K562 (cell line): ENCODE measurements around the gene ACSF3. TPM values are rescaled to one million over a fixed set of nuclear protein-coding genes. Genes with fewer than 3 reads are reported as not detected.
A peak's percentile ranks its signal among the peaks of the same experiment; 100 is the strongest.

Source experiments
- ATAC-seq: fragments of 200-7000 bp; cut with Tn5 transposase; 3 replicates; pipeline ENCODE4 v1.9.1; 2020; ENCODE audit warnings: moderate library complexity
- BruUV-seq: library from RNA; stranded (reverse); fragments of 400-500 nt; replicated peaks from 2 replicates; lab custom pipeline; 2021; lab: Mats Ljungman, UMichigan
- CTCF ChIA-PET: fragments of 300-600 bp; formaldehyde crosslinking; extraction: SDS; loops from one replicate; lab custom pipeline; 2021; ENCODE audit warnings: low intra/inter-chr PET ratio; lab: Yijun Ruan, JAX
- POLR2A ChIA-PET: fragments of 300-600, 350-650 bp; sonication (Branson Sonifier 250); formaldehyde crosslinking; extraction: SDS; loops from one replicate; lab custom pipeline; 2021; ENCODE audit warnings: antibody characterized with exemption, inconsistent platforms; lab: Yijun Ruan, JAX
- DNase-seq, 4 experiments: peaks; one replicate each; pipeline versions ENCODE4 v3.0.0 to v3.0.0-alpha.2; 2011 to 2018; ENCODE audit warnings: low spot score in 3 of 4, mixed read lengths in 3 of 4; ENCODE audit errors: extremely low read depth in 1 of 4
- FAIRE-seq: peaks from 2 replicates; lab custom pipeline; 2011; peaks lifted over from hg19 to GRCh38; lab: Jason Lieb, UNC
- H2AFZ ChIP-seq: 2 replicates; pipeline ENCODE4 v1.6.0; 2011; ENCODE audit warnings: low read depth, low read length, control low read depth, inconsistent platforms
- H3K27ac ChIP-seq: fragments of 200-600 bp; 3 replicates; pipeline ENCODE4 v1.8.0; 2011; ENCODE audit warnings: low read depth, mild to moderate bottlenecking, control low read depth, inconsistent platforms, low read length, moderate library complexity, mixed read lengths; ENCODE audit errors: extremely low read depth
- H3K27me3 ChIP-seq, 2 experiments: fragments of 300-600 bp in 1 of 2; 2 replicates in 1 of 2; 3 replicates in 1 of 2; pipeline versions ENCODE4 v1.6.0 to v1.8.0; 2011; ENCODE audit warnings: inconsistent platforms in 2 of 2, low read length in 2 of 2, mild to moderate bottlenecking in 1 of 2, mixed read lengths in 1 of 2, moderate library complexity in 1 of 2; ENCODE audit not compliant: control insufficient read depth in 2 of 2, insufficient read depth in 2 of 2
- H3K36me3 ChIP-seq: fragments of 300-600 bp; 3 replicates; pipeline ENCODE4 v1.8.0; 2011; ENCODE audit warnings: mild to moderate bottlenecking, low read length, inconsistent platforms; ENCODE audit not compliant: control insufficient read depth, insufficient read depth
- H3K4me1 ChIP-seq, 2 experiments: fragments of 200-600 bp in 1 of 2; replicated peaks in 1 of 2; 2 replicates in 1 of 2; 3 replicates in 1 of 2; pipeline versions ENCODE4 v1.5.1 to v1.8.0; 2011; ENCODE audit warnings: inconsistent platforms in 2 of 2, low read length in 2 of 2, mild to moderate bottlenecking in 1 of 2, mixed read lengths in 1 of 2, moderate library complexity in 1 of 2; ENCODE audit not compliant: control insufficient read depth in 2 of 2, insufficient read depth in 2 of 2
- H3K4me2 ChIP-seq: 2 replicates; pipeline ENCODE4 v1.6.1; 2011; ENCODE audit warnings: low read length, control low read depth, inconsistent platforms, mixed read lengths; ENCODE audit not compliant: insufficient read depth
- H3K4me3 ChIP-seq: fragments of 200-600 bp; sonication (generic), shearing (Covaris generic); 2 replicates; pipeline ENCODE4 v1.5.1; 2016; ENCODE audit warnings: control low read depth, inconsistent platforms
- H3K79me2 ChIP-seq: fragments of 200-600 bp; 3 replicates; pipeline ENCODE4 v1.8.0; 2011; ENCODE audit warnings: low read length, inconsistent platforms; ENCODE audit not compliant: control insufficient read depth, insufficient read depth
- H3K9ac ChIP-seq, 2 experiments: 2 replicates each; pipeline versions ENCODE4 v1.6.0 to v1.6.1; 2011; ENCODE audit warnings: low read depth in 2 of 2, low read length in 2 of 2, control low read depth in 1 of 2, inconsistent platforms in 1 of 2, mild to moderate bottlenecking in 1 of 2, mixed read lengths in 1 of 2; ENCODE audit not compliant: insufficient read depth in 1 of 2
- H3K9me1 ChIP-seq: one replicate; pipeline ENCODE4 v1.6.0; 2011; ENCODE audit warnings: inconsistent platforms, mild to moderate bottlenecking, low read length, moderate library complexity; ENCODE audit not compliant: control insufficient read depth, insufficient read depth
- H3K9me3 ChIP-seq: replicated peaks from 2 replicates; pipeline ENCODE4 v1.5.1; 2011; ENCODE audit warnings: low read depth, low read length, inconsistent platforms; ENCODE audit not compliant: control insufficient read depth, insufficient read depth
- H4K20me1 ChIP-seq: replicated peaks from 2 replicates; pipeline ENCODE4 v1.6.1; 2011; ENCODE audit warnings: low read length, inconsistent platforms, mixed read lengths; ENCODE audit not compliant: control insufficient read depth, insufficient read depth
- CBX5 ChIP-seq: IDR thresholded peaks from 2 replicates; pipeline ENCODE4 v1.6.1; 2014; ENCODE audit warnings: low read depth, borderline replicate concordance
- DDX20 ChIP-seq: fragments of 450-650 bp; IDR thresholded peaks from 2 replicates; pipeline ENCODE4 v1.6.1; 2016; ENCODE audit warnings: missing genetic modification characterization, low read depth, mild to moderate bottlenecking, missing compliant biosample characterization, moderate library complexity
- EP400 ChIP-seq: fragments of 450-650 bp; IDR thresholded peaks from 2 replicates; pipeline ENCODE4 v1.6.1; 2017; ENCODE audit warnings: antibody characterized with exemption, mild to moderate bottlenecking, moderate library complexity
- HNRNPLL ChIP-seq: fragments of 200-400 bp; formaldehyde crosslinking; IDR thresholded peaks from 2 replicates; pipeline ENCODE4 v1.6.1; 2017; ENCODE audit warnings: low read length, low read depth, mild to moderate bottlenecking; ENCODE audit not compliant: poor library complexity, severe bottlenecking
- MAFG ChIP-seq: fragments of 450-650 bp; conservative IDR thresholded peaks from 2 replicates; pipeline ENCODE4 v1.6.1; 2016; ENCODE audit warnings: missing genetic modification characterization, missing compliant biosample characterization
- MBD2 ChIP-seq: sonication (generic); IDR thresholded peaks from 2 replicates; pipeline ENCODE4 v1.6.1; 2016; ENCODE audit warnings: low read depth, borderline replicate concordance
- NELFE ChIP-seq: IDR thresholded peaks from 2 replicates; pipeline ENCODE4 v1.6.1; 2011; ENCODE audit warnings: mild to moderate bottlenecking; ENCODE audit not compliant: insufficient read depth, insufficient read length
- PHF20 ChIP-seq: fragments of 450-650 bp; IDR thresholded peaks from 2 replicates; pipeline ENCODE4 v1.6.1; 2018; ENCODE audit not compliant: partially characterized antibody
- PTTG1 ChIP-seq: fragments of 450-650 bp; IDR thresholded peaks from 2 replicates; pipeline ENCODE4 v1.6.1; 2016; ENCODE audit warnings: low read depth, mild to moderate bottlenecking, missing genetic modification characterization, missing compliant biosample characterization
- RHOXF2B ChIP-seq: fragments of 250-450 bp; sonication (Bioruptor Pico); conservative IDR thresholded peaks from 2 replicates; pipeline ENCODE4 v1.5.1; 2021
- SIRT6 ChIP-seq: IDR thresholded peaks from one replicate; pipeline ENCODE4 v1.6.1; 2012; ENCODE audit warnings: low read depth, mild to moderate bottlenecking, control low read depth, inconsistent platforms, low read length, moderate library complexity
- SRSF7 ChIP-seq: fragments of 200-400 bp; formaldehyde crosslinking; optimal IDR thresholded peaks from 2 replicates; pipeline ENCODE3; 2017; ENCODE audit warnings: mild to moderate bottlenecking, low read depth, low read length
- TOE1 ChIP-seq, 2 experiments: fragments of 450-650 bp in 1 of 2; sonication (generic) in 1 of 2; formaldehyde crosslinking in 1 of 2; IDR thresholded peaks; 2 replicates each; pipeline versions ENCODE4 v1.7.1 to v1.8.0; 2016 to 2022; ENCODE audit warnings: borderline replicate concordance in 2 of 2, mild to moderate bottlenecking in 2 of 2, antibody characterized with exemption in 1 of 2, inconsistent platforms in 1 of 2, low read depth in 1 of 2, missing genetic modification reagents in 1 of 2, moderate library complexity in 1 of 2
- U2AF2 ChIP-seq: fragments of 200-400 bp; formaldehyde crosslinking; optimal IDR thresholded peaks from 2 replicates; pipeline ENCODE3; 2017; ENCODE audit warnings: low read depth, mild to moderate bottlenecking, low read length
- ZNF282 ChIP-seq: sonication (generic); formaldehyde crosslinking; IDR thresholded peaks from 2 replicates; pipeline ENCODE4 v1.8.1; 2023; ENCODE audit warnings: missing genetic modification reagents
- ZNF354B ChIP-seq: fragments of 250-450 bp; sonication (Bioruptor Pico); IDR thresholded peaks from 2 replicates; pipeline ENCODE4 v1.4.0; 2020
- WGBS: fragments of 100-300 bp; shearing (Covaris generic); methylation state at CpG from one replicate; pipeline ENCODE4 v1.1.6; 2016; ENCODE audit warnings: low coverage, mixed read lengths; ENCODE audit not compliant: insufficient coverage; ENCODE audit errors: missing lambda C conversion rate; 5-methylcytosine and 5-hydroxymethylcytosine counted together
- in situ Hi-C: fragments of 300-500 bp; cut with MboI; formaldehyde crosslinking; loops from 4 replicates; pipeline ENCODE4 v1.15.0; 2018; ENCODE audit warnings: inconsistent platforms, mixed read lengths
- intact Hi-C: fragments of 100-400 bp; cut with micrococcal nuclease; formaldehyde crosslinking; loops from 2 replicates; pipeline ENCODE4 v1.14.2; 2022
- polyA plus RNA-seq, 8 experiments: library from polyadenylated mRNA; depleted of rRNA in 4 of 8; stranded (reverse) in 5 of 8; unstranded in 3 of 8; fragments of >200 nt; fragmentation: Nextera tagmentation in 2 of 8; fragmentation: Illumina TruSeq in 1 of 8; extraction: Ambion mirVana in 2 of 8; extraction: Trizol in 1 of 8; gene quantifications; 2 replicates each; pipeline versions ENCODE4 v1.2.1 to v1.2.3, GENCODE V29; 2011 to 2014; ENCODE audit warnings: inconsistent platforms in 1 of 8, missing spikeins in 1 of 8
- total RNA-seq, 7 experiments: library from RNA; depleted of rRNA in 6 of 7; stranded (reverse); fragments of >200 nt in 6 of 7; fragmentation: Illumina TruSeq in 2 of 7; extraction: Trizol in 2 of 7; gene quantifications; 2 replicates each; pipeline versions ENCODE4 v1.2.1 to v1.2.3, GENCODE V29; 2011 to 2021; ENCODE audit warnings: low replicate concordance in 1 of 7
- TF ChIP-seq, protein P1 (sequence below): sonication (generic); formaldehyde crosslinking; IDR thresholded peaks from 2 replicates; pipeline ENCODE4 v1.5.0; 2020; ENCODE audit warnings: missing genetic modification reagents
- TF ChIP-seq, protein P2 (sequence below): sonication (generic); formaldehyde crosslinking; IDR thresholded peaks from 2 replicates; pipeline ENCODE4 v1.9.0; 2022; ENCODE audit warnings: mild to moderate bottlenecking, missing genetic modification reagents

Gene ACSF3
- total and polyA plus RNA-seq, 9 of the 15 experiments (the other 6 are each of a cell fraction or from before 2014, with no cell fraction given): 0.77 to 32.8 (median 14.7) TPM

DNA sequence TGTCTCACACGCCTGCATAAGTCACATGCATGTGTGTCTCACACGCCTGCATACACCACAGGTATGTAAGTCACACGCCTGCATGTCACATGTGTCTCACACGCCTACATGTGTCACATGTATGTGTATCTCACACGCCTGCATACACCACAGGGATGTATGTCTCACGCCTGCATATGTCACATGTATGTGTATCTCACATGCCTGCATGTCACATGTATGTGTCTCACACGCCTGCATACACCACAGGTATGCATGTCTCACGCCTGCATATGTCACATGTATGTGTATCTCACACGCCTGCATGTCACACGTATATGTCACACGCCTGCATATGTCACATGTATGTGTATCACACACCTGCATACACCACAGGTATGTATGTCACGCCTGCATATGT, 64.1 kb downstream of the ACSF3 start:
- POLR2A ChIA-PET: no interaction called here
- no peaks in the 10 kb centered on the region for H3K79me2 ChIP-seq
- no peak for FAIRE-seq
- H3K27ac ChIP-seq: no peak overlapping the region
- no peak for DNase-seq
- no peak for TF ChIP-seq NELFE
- no peak for TF ChIP-seq SRSF7
- 0 out of 2 replicates have a peak, but pooled peaks have one; percentile 16 for TF ChIP-seq CBX5
- TF ChIP-seq, protein P1, sequence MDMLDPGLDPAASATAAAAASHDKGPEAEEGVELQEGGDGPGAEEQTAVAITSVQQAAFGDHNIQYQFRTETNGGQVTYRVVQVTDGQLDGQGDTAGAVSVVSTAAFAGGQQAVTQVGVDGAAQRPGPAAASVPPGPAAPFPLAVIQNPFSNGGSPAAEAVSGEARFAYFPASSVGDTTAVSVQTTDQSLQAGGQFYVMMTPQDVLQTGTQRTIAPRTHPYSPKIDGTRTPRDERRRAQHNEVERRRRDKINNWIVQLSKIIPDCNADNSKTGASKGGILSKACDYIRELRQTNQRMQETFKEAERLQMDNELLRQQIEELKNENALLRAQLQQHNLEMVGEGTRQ: no peak
- no peak for TF ChIP-seq RHOXF2B (CRISPR knock-in tag)
- no peak for TF ChIP-seq MAFG (tag)
- TF ChIP-seq SIRT6: no peak
- TF ChIP-seq HNRNPLL: peak; percentile 64
- TF ChIP-seq U2AF2: no peak
- TF ChIP-seq, protein P2, sequence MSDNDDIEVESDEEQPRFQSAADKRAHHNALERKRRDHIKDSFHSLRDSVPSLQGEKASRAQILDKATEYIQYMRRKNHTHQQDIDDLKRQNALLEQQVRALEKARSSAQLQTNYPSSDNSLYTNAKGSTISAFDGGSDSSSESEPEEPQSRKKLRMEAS: 0 out of 2 replicates have a peak, but pooled peaks have one; percentile 50
- TF ChIP-seq MBD2: no peak
- 0 out of 2 replicates have a peak, but pooled peaks have one; percentile 53 for TF ChIP-seq ZNF282 (CRISPR knock-in tag)
- no peak for TF ChIP-seq TOE1 (IDR thresholded peaks at IDR 0.05; ENCODE audit: borderline replicate concordance)
- TF ChIP-seq TOE1 (CRISPR knock-in tag; IDR thresholded peaks at IDR 0.05; ENCODE audit: borderline replicate concordance, low read depth): 0 out of 2 replicates have a peak, but pooled peaks have one; percentile 21
- TF ChIP-seq DDX20 (tag): no peak
- TF ChIP-seq ZNF354B: no peak
- TF ChIP-seq PTTG1 (tag): no peak
- peak; percentile 38 for TF ChIP-seq PHF20
- no peak for TF ChIP-seq EP400
- intact Hi-C loops: no loop called here
- no TSS peak for BruUV-seq
- H4K20me1 ChIP-seq: no peaks in the 10 kb centered on the region
- no peak for ATAC-seq
- no peaks in the 10 kb centered on the region for H3K27me3 ChIP-seq
- 43% methylated on average over 12 of the region's 12 CpGs for whole genome bisulfite sequencing
- peaks cover 0 to 72% of the 10 kb centered on the region in 2 experiments; a peak in 3 of 5 replicates for H3K4me1 ChIP-seq
- no peak overlapping the region for H3K4me3 ChIP-seq
- in situ Hi-C loops: no loop called here
- H3K36me3 ChIP-seq: no peaks in the 10 kb centered on the region
- no peak overlapping the region for H3K9ac ChIP-seq
- CTCF ChIA-PET: no interaction called here
- H2AFZ ChIP-seq: no peak overlapping the region
- peaks cover 14% of the 10 kb centered on the region for H3K9me3 ChIP-seq
- no peak overlapping the region for H3K4me2 ChIP-seq
- H3K9me1 ChIP-seq: no peaks in the 10 kb centered on the region
